ENCODE data around the gene SVOP. TPM values are rescaled to one million over a fixed set of nuclear protein-coding genes. Genes with fewer than 3 reads are reported as not detected.

Gene SVOP
- total and polyA plus RNA-seq, 8 donors, result 0.09 to 0.24 (median 0.15) TPM; not detected in 2

- Histone ChIP-seq H3K27ac (peak overlapping the region; percentile 88 to 91), H3K4me3 (peak overlapping the region; percentile 46 to 82), H3K4me1 (peaks cover 35 to 82% of the 10 kb centered on the region in 2 donors), H3K36me3 (no peaks in the 10 kb centered on the region), H3K27me3 (no peaks in the 10 kb centered on the region), H3K9me3 (no peaks in the 10 kb centered on the region)
- intact Hi-C loops (cut with DNase I), result no loop called here
- DNase-seq (peak in 3 of 4 donors; percentile 33 to 63 (median 39)), ATAC-seq (no peak)
- TF ChIP-seq, protein P1, sequence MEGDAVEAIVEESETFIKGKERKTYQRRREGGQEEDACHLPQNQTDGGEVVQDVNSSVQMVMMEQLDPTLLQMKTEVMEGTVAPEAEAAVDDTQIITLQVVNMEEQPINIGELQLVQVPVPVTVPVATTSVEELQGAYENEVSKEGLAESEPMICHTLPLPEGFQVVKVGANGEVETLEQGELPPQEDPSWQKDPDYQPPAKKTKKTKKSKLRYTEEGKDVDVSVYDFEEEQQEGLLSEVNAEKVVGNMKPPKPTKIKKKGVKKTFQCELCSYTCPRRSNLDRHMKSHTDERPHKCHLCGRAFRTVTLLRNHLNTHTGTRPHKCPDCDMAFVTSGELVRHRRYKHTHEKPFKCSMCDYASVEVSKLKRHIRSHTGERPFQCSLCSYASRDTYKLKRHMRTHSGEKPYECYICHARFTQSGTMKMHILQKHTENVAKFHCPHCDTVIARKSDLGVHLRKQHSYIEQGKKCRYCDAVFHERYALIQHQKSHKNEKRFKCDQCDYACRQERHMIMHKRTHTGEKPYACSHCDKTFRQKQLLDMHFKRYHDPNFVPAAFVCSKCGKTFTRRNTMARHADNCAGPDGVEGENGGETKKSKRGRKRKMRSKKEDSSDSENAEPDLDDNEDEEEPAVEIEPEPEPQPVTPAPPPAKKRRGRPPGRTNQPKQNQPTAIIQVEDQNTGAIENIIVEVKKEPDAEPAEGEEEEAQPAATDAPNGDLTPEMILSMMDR (IDR thresholded peaks at IDR 0.05), result no peak
Observed at GRCh38 chr12:108858311-108859074, 162.4 kb downstream of the SVOP start.

Other genes with a start within 250 kb of the SVOP start
- 10 to 100 TPM; 43.5 to 48.8 TPM for gene SSH1, start 163.5 kb downstream of the SVOP start, total RNA-seq
- gene SSH1, start 163.5 kb downstream of the SVOP start, polyA plus RNA-seq (ENCODE audit: insufficient read length in 6 of 6), result 10 to 100 TPM; 20.8 to 27.4 (median 25.1) TPM
- gene DAO, start 141.0 kb downstream of the SVOP start, total RNA-seq, result not detected
- not detected for gene DAO, start 141.0 kb downstream of the SVOP start, polyA plus RNA-seq (ENCODE audit: insufficient read length in 6 of 6)
- 10 to 100 TPM in 1 of 2 donors, 1 to 10 TPM in 1; 7.1 to 13.1 TPM for gene USP30, start 31.5 kb upstream of the SVOP start, total RNA-seq
- 10 to 100 TPM; 21.6 to 28.0 (median 24.7) TPM for gene USP30, start 31.5 kb upstream of the SVOP start, polyA plus RNA-seq (ENCODE audit: insufficient read length in 6 of 6)
- gene ALKBH2, start 72.4 kb upstream of the SVOP start, total RNA-seq, result 10 to 100 TPM in 1 of 2 donors, 1 to 10 TPM in 1; 7.3 to 17.4 TPM
- gene ALKBH2, start 72.4 kb upstream of the SVOP start, polyA plus RNA-seq (ENCODE audit: insufficient read length in 6 of 6), result 10 to 100 TPM; 25.5 to 32.5 (median 29.7) TPM
- gene UNG, start 76.5 kb upstream of the SVOP start, total RNA-seq, result 10 to 100 TPM; 22.4 to 27.0 TPM
- gene UNG, start 76.5 kb upstream of the SVOP start, polyA plus RNA-seq (ENCODE audit: insufficient read length in 6 of 6), result 10 to 100 TPM; 44.3 to 55.7 (median 49.2) TPM
- 10 to 100 TPM; 14.8 to 16.8 TPM for gene ACACB, start 95.5 kb upstream of the SVOP start, total RNA-seq
- gene ACACB, start 95.5 kb upstream of the SVOP start, polyA plus RNA-seq (ENCODE audit: insufficient read length in 6 of 6), result 10 to 100 TPM; 12.5 to 21.3 (median 15.7) TPM

Data from left lung (tissue), 10 donors.